ENCODE results near the gene SNRPD2. TPM values are rescaled to one million over a fixed set of nuclear protein-coding genes. Genes with fewer than 3 reads are reported as not detected.
A peak's percentile ranks its signal among the peaks of the same experiment; 100 is the strongest.
"Not testable (repeated sequence)": the region's sequence is repeated elsewhere in the genome, so short reads cannot be mapped to it uniquely, and the experiment has no call there.

Gene SNRPD2
- total RNA-seq, 1 donor from 2014 or later = 405 TPM

GRCh38 chr19:45730368-45731288 is 38.9 kb upstream of the SNRPD2 start, which contains the start of gene FBXO46:
Gene FBXO46 (minus strand): TSS chr19:45730896. CDS start chr19:45713495, 17,401 bp downstream.
- Mint-ChIP-seq H3K4me1 (peaks cover 17% of the 10 kb centered on the region), H3K36me3 (no peaks in the 10 kb centered on the region), H3K9me3 (no peaks in the 10 kb centered on the region), H3K27me3 (ENCODE audit: insufficient read depth, low read depth) (peaks cover 9% of the 10 kb centered on the region), H3K4me3 (peak within 1 kb of the TSS; percentile 99), H3K27ac (peak within 1 kb of the TSS; percentile 98)
- DNase-seq (ENCODE audit: low spot score) = peak; percentile 98
- no peaks in the 10 kb centered on the region for H3K27me3 ChIP-seq
- H3K4me3 ChIP-seq = peak within 1 kb of the TSS; percentile 88
- H3K9me3 ChIP-seq (ENCODE audit: low read depth) = no peaks in the 10 kb centered on the region
- peak within 1 kb of the TSS; percentile 98 for H3K4me2 ChIP-seq
- H3K36me3 ChIP-seq = no peaks in the 10 kb centered on the region
- H4K20me1 ChIP-seq (ENCODE audit: low read depth) = peaks cover 32% of the 10 kb centered on the region
- TF ChIP-seq CTCF (IDR thresholded peaks at IDR 0.05) (peak; percentile 43), EZH2 (IDR thresholded peaks at IDR 0.05) (no peak)
- H3K27ac ChIP-seq = no peak within 1 kb of the TSS
- peak within 1 kb of the TSS; percentile 66 for H3K9ac ChIP-seq
- peaks cover 7% of the 10 kb centered on the region for H3K4me1 ChIP-seq
- peak within 1 kb of the TSS; percentile 2 for H2AFZ ChIP-seq (replicated peaks)
- peaks cover 48% of the 10 kb centered on the region for H3K79me2 ChIP-seq (ENCODE audit: low read depth)
- H3F3A ChIP-seq (ENCODE audit: low read depth) = peaks cover 9% of the 10 kb centered on the region

- DNase-seq (ENCODE audit: low spot score) = no peak
- Mint-ChIP-seq H3K9me3 (no peaks in the 10 kb centered on the region), H3K27me3 (ENCODE audit: insufficient read depth, low read depth) (peaks cover 9% of the 10 kb centered on the region), H3K4me1 (peaks cover 17% of the 10 kb centered on the region), H3K36me3 (no peaks in the 10 kb centered on the region), H3K27ac (peak overlapping the region; percentile 94), H3K4me3 (peak overlapping the region; percentile 99)
- Histone ChIP-seq H3K9ac (peak overlapping the region; percentile 66), H3K27ac (no peak overlapping the region), H3K4me3 (peak overlapping the region; percentile 88), H3K4me2 (peak overlapping the region; percentile 98), H3K4me1 (peaks cover 7% of the 10 kb centered on the region), H3K9me3 (ENCODE audit: low read depth) (no peaks in the 10 kb centered on the region), H4K20me1 (ENCODE audit: low read depth) (peaks cover 37% of the 10 kb centered on the region), H3K36me3 (no peaks in the 10 kb centered on the region), H3F3A (ENCODE audit: low read depth) (peaks cover 9% of the 10 kb centered on the region), H3K79me2 (ENCODE audit: low read depth) (peaks cover 55% of the 10 kb centered on the region), H2AFZ (replicated peaks) (peak overlapping the region; percentile 2), H3K27me3 (no peaks in the 10 kb centered on the region)
- no peak for TF ChIP-seq EZH2phosphoT487 (IDR thresholded peaks at IDR 0.05)
- no peak for TF ChIP-seq EZH2 (IDR thresholded peaks at IDR 0.05)
- no peak for TF ChIP-seq CTCF (IDR thresholded peaks at IDR 0.05)
Observed at GRCh38 chr19:45729800-45730290, 38.1 kb upstream of the SNRPD2 start.

GRCh38 chr19:45728683-45729082 is 36.9 kb upstream of the SNRPD2 start:
- not testable (repeated sequence) for DNase-seq (ENCODE audit: low spot score); H3K36me3 ChIP-seq; H3K27me3 ChIP-seq; H3K27ac Mint-ChIP-seq; H3K4me3 ChIP-seq; H3K4me1 ChIP-seq; H3K27me3 Mint-ChIP-seq (ENCODE audit: insufficient read depth, low read depth); H3K9me3 Mint-ChIP-seq; H3K36me3 Mint-ChIP-seq; H3K9me3 ChIP-seq (ENCODE audit: low read depth); H3K4me2 ChIP-seq; H3K9ac ChIP-seq; H2AFZ ChIP-seq (replicated peaks); H3F3A ChIP-seq (ENCODE audit: low read depth); H3K27ac ChIP-seq
- H3K79me2 ChIP-seq (ENCODE audit: low read depth) = peaks cover 67% of the 10 kb centered on the region
- peaks cover 37% of the 10 kb centered on the region for H4K20me1 ChIP-seq (ENCODE audit: low read depth)
- H3K4me1 Mint-ChIP-seq = peaks cover 17% of the 10 kb centered on the region
- peak overlapping the region; percentile 1 for H3K4me3 Mint-ChIP-seq

GRCh38 chr19:45720065-45720464 is 28.3 kb upstream of the SNRPD2 start:
- not testable (repeated sequence) for H3K27me3 ChIP-seq; H3K9me3 Mint-ChIP-seq; H4K20me1 ChIP-seq (ENCODE audit: low read depth); H3K4me2 ChIP-seq; DNase-seq (ENCODE audit: low spot score); H3K4me1 ChIP-seq; H2AFZ ChIP-seq (replicated peaks); H3K9ac ChIP-seq; H3K27ac ChIP-seq; H3K9me3 ChIP-seq (ENCODE audit: low read depth); H3K4me3 ChIP-seq; H3K36me3 ChIP-seq; H3K27ac Mint-ChIP-seq
- H3K4me3 Mint-ChIP-seq = peak overlapping the region; percentile 41
- peaks cover 73% of the 10 kb centered on the region for H3K79me2 ChIP-seq (ENCODE audit: low read depth)
- H3K36me3 Mint-ChIP-seq = peaks cover 18% of the 10 kb centered on the region
- peaks cover 16% of the 10 kb centered on the region for H3K27me3 Mint-ChIP-seq (ENCODE audit: insufficient read depth, low read depth)
- H3F3A ChIP-seq (ENCODE audit: low read depth) = peaks cover 18% of the 10 kb centered on the region
- peaks cover 30% of the 10 kb centered on the region for H3K4me1 Mint-ChIP-seq

All from neural progenitor cell (in vitro differentiated cells).